ENCODE data around the gene MAEL.

MAEL gene

DNA sequence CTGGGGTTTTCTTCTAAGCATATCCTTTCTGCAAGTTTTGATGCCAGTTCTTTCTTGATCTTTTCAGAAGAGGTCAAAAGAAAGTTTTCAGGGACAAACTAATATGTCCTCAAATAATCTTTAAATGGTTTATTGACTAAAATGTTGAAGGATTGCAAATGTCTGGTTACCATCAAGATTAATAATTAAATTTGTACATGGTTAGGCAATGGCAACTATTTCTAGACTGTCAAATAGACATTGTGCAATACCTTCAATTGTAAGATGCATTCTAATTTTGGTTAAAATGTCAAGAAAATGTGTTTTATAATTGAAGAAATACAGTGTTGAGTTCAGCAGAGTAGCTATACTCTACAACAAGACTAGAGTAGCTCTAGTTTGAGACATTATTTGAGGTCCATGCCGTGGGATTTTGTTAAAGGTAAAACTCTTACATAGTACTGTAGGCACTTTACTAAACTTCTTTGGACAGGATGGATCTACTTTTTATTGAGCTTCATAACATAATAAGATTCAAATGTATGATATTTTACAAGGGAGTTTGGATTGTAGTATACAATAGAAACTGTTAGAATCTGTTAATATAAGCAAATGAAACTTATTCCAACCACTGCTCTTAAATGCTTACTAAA, 22.6 kb downstream of the MAEL start:
- DNase-seq (ENCODE audit: low spot score), result no peak
- no peak overlapping the region for H3K27ac ChIP-seq (ENCODE audit: poor library complexity, severe bottlenecking)
- TF ChIP-seq, protein P1, sequence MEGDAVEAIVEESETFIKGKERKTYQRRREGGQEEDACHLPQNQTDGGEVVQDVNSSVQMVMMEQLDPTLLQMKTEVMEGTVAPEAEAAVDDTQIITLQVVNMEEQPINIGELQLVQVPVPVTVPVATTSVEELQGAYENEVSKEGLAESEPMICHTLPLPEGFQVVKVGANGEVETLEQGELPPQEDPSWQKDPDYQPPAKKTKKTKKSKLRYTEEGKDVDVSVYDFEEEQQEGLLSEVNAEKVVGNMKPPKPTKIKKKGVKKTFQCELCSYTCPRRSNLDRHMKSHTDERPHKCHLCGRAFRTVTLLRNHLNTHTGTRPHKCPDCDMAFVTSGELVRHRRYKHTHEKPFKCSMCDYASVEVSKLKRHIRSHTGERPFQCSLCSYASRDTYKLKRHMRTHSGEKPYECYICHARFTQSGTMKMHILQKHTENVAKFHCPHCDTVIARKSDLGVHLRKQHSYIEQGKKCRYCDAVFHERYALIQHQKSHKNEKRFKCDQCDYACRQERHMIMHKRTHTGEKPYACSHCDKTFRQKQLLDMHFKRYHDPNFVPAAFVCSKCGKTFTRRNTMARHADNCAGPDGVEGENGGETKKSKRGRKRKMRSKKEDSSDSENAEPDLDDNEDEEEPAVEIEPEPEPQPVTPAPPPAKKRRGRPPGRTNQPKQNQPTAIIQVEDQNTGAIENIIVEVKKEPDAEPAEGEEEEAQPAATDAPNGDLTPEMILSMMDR (IDR thresholded peaks at IDR 0.05; ENCODE audit: poor library complexity, severe bottlenecking), result no peak
- H3K4me1 ChIP-seq (ENCODE audit: insufficient read depth, poor library complexity, severe bottlenecking), result no peaks in the 10 kb centered on the region
- no peak for ATAC-seq (ENCODE audit: low read depth)
- H3K4me3 ChIP-seq (ENCODE audit: severe bottlenecking), result no peak overlapping the region
- H3K27me3 ChIP-seq (ENCODE audit: insufficient read depth, poor library complexity, severe bottlenecking), result no peaks in the 10 kb centered on the region
- no peaks in the 10 kb centered on the region for H3K9me3 ChIP-seq (ENCODE audit: severe bottlenecking)
- no peaks in the 10 kb centered on the region for H3K36me3 ChIP-seq (ENCODE audit: low read depth)

DNA sequence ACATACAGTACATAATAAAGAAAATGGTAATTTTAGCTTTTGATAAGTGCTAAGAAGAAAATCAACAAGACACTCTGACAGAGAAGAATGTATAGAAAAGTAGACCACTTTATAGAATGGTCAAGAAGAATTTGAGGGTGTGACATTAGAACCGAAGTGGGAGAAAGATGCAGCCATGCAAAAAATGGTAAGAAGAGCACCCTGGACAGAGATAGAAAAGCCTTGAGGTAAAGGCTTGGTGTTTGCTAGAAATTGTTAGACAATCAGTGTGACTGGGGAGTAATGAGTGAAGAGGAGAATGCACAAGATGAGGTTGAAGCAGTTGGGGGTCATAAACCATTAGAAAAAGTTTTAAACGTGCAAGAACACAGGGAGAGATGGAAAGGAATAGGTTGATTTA, 23.5 kb downstream of the MAEL start:
- TF ChIP-seq, protein P1 (IDR thresholded peaks at IDR 0.05; ENCODE audit: poor library complexity, severe bottlenecking), result no peak
- Histone ChIP-seq H3K9me3 (ENCODE audit: severe bottlenecking) (no peaks in the 10 kb centered on the region), H3K36me3 (ENCODE audit: low read depth) (no peaks in the 10 kb centered on the region), H3K27me3 (ENCODE audit: insufficient read depth, poor library complexity, severe bottlenecking) (no peaks in the 10 kb centered on the region), H3K4me3 (ENCODE audit: severe bottlenecking) (no peak overlapping the region), H3K4me1 (ENCODE audit: insufficient read depth, poor library complexity, severe bottlenecking) (no peaks in the 10 kb centered on the region), H3K27ac (ENCODE audit: poor library complexity, severe bottlenecking) (no peak overlapping the region)
- no peak for ATAC-seq (ENCODE audit: low read depth)
- DNase-seq (ENCODE audit: low spot score), result no peak

DNA sequence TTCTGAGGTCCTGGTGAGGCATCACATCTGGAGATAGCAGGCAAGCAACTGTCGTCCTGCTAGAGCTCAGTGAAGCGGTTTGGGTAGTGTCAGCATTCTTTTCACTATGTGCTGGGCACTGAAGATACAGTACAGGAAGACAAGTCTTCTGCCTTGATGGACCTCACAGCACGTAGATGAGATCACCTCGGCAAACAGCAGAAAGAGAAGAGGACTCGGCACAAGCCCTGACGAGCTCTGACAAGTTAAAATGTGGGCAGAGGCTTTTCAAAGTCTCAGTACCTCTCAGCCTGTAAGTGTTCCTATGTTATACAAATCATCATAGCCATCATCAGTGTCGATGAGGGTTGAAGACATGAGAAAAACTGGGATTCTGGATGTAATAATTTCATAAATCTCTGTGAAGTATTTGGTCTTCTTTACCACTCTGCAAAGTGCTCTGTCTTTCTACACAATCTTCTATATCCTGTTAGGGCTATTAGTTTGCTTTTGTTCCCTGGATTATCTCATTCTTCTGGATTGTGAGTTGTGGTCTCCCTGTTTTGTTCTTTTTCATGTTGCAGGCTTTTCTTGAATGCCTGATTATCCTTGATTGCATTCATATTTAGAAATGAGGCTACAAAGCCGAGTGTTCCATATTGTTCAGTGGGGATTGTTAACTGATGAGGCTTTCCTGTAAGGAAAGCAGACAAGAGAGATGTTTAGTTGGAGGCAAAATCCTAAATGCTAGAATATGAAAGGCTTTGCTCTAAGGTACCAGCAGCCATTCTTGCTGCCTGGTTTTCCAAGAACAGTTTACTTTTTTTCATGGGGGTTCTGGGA, 24.2 kb downstream of the MAEL start:
- TF ChIP-seq, protein P1 (IDR thresholded peaks at IDR 0.05; ENCODE audit: poor library complexity, severe bottlenecking), result no peak
- H3K36me3 ChIP-seq (ENCODE audit: low read depth), result no peaks in the 10 kb centered on the region
- H3K27ac ChIP-seq (ENCODE audit: poor library complexity, severe bottlenecking), result no peak overlapping the region
- H3K9me3 ChIP-seq (ENCODE audit: severe bottlenecking), result no peaks in the 10 kb centered on the region
- no peaks in the 10 kb centered on the region for H3K27me3 ChIP-seq (ENCODE audit: insufficient read depth, poor library complexity, severe bottlenecking)
- H3K4me1 ChIP-seq (ENCODE audit: insufficient read depth, poor library complexity, severe bottlenecking), result no peaks in the 10 kb centered on the region
- DNase-seq (ENCODE audit: low spot score) (no peak), ATAC-seq (ENCODE audit: low read depth) (no peak)
- no peak overlapping the region for H3K4me3 ChIP-seq (ENCODE audit: severe bottlenecking)

DNA sequence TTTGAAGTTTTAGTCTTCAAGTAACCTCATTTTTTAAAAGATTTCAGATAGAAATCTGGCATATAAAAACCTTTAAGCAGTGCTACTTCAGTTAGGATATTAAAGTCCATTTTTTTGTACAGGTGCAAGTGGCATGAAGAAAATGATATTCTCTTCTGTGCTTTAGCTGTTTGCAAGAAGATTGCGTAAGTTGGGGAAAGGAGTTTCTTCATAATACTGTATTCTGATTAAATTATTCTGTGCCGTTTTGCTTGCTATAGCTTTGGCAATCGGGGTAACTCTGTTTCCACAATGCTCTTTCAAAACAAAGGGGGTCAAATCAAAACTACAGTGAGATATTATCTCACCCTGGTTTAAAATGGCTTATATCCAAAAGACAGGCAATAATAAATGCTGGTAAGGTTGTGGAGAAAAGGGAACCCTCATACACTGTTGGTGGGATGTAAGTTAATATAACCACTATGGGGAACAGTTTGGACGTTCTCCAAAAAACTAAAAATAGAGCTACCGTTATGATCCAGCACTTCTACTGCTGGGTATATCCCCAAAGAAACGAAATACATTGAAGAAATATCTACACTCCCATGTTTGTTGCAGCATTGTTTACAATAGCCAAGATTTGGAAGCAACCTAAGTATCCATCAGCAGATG, 27.1 kb downstream of the MAEL start:
- no peak overlapping the region for H3K4me3 ChIP-seq (ENCODE audit: severe bottlenecking)
- H3K27ac ChIP-seq (ENCODE audit: poor library complexity, severe bottlenecking), result no peak overlapping the region
- DNase-seq (ENCODE audit: low spot score) (no peak), ATAC-seq (ENCODE audit: low read depth) (no peak)
- no peaks in the 10 kb centered on the region for H3K9me3 ChIP-seq (ENCODE audit: severe bottlenecking)
- no peaks in the 10 kb centered on the region for H3K4me1 ChIP-seq (ENCODE audit: insufficient read depth, poor library complexity, severe bottlenecking)
- H3K27me3 ChIP-seq (ENCODE audit: insufficient read depth, poor library complexity, severe bottlenecking), result no peaks in the 10 kb centered on the region
- no peaks in the 10 kb centered on the region for H3K36me3 ChIP-seq (ENCODE audit: low read depth)
- TF ChIP-seq, protein P1 (IDR thresholded peaks at IDR 0.05; ENCODE audit: poor library complexity, severe bottlenecking), result no peak

Measured in RWPE2 (cell line).